Activated T-cell treated with anti-CD3 and anti-CD28 coated beads, Interleukin-2, amount 50 U/mL, for 24 hours (primary cell): ENCODE measurements around the gene ADAMTS7.
"Not testable (repeated sequence)": the region's sequence is repeated elsewhere in the genome, so short reads cannot be mapped to it uniquely, and the experiment has no call there.

ENCODE experiments used
- DNase-seq: peaks from one replicate; pipeline ENCODE4 v3.0.0-alpha.2; 2020
- H3K27ac Mint-ChIP-seq: 2 replicates; pipeline ENCODE4 v1.8.0; 2020; ENCODE audit warnings: mild to moderate bottlenecking, mixed read lengths
- H3K27me3 Mint-ChIP-seq: 2 replicates; pipeline ENCODE4 v1.8.0; 2020; ENCODE audit warnings: mixed read lengths
- H3K36me3 Mint-ChIP-seq: 2 replicates; pipeline ENCODE4 v1.8.0; 2020; ENCODE audit warnings: low read depth, mixed read lengths
- H3K4me1 Mint-ChIP-seq: 2 replicates; pipeline ENCODE4 v1.8.0; 2020; ENCODE audit warnings: low read depth, mixed read lengths
- H3K4me3 Mint-ChIP-seq: 2 replicates; pipeline ENCODE4 v1.8.0; 2020; ENCODE audit warnings: mild to moderate bottlenecking, moderate library complexity, mixed read lengths
- H3K9me3 Mint-ChIP-seq: 2 replicates; pipeline ENCODE4 v1.8.0; 2020; ENCODE audit warnings: mixed read lengths

Gene ADAMTS7

GRCh38 chr15:78778422-78778821 lies 32.8 kb downstream of the ADAMTS7 start:
- no peaks in the 10 kb centered on the region for H3K4me1 Mint-ChIP-seq
- H3K4me3 Mint-ChIP-seq = no peak overlapping the region
- no peaks in the 10 kb centered on the region for H3K9me3 Mint-ChIP-seq
- no peak overlapping the region for H3K27ac Mint-ChIP-seq
- no peaks in the 10 kb centered on the region for H3K36me3 Mint-ChIP-seq
- H3K27me3 Mint-ChIP-seq = no peaks in the 10 kb centered on the region
- DNase-seq = no peak

GRCh38 chr15:78777953-78778345 lies 33.3 kb downstream of the ADAMTS7 start:
- H3K4me1 Mint-ChIP-seq, H3K36me3 Mint-ChIP-seq, H3K27me3 Mint-ChIP-seq, H3K27ac Mint-ChIP-seq, H3K9me3 Mint-ChIP-seq, DNase-seq, H3K4me3 Mint-ChIP-seq: not testable (repeated sequence)

- not testable (repeated sequence) for DNase-seq, H3K36me3 Mint-ChIP-seq, H3K9me3 Mint-ChIP-seq, H3K27me3 Mint-ChIP-seq, H3K27ac Mint-ChIP-seq, H3K4me3 Mint-ChIP-seq, H3K4me1 Mint-ChIP-seq
Observed at GRCh38 chr15:78777290-78777952, 33.8 kb downstream of the ADAMTS7 start.

DNA sequence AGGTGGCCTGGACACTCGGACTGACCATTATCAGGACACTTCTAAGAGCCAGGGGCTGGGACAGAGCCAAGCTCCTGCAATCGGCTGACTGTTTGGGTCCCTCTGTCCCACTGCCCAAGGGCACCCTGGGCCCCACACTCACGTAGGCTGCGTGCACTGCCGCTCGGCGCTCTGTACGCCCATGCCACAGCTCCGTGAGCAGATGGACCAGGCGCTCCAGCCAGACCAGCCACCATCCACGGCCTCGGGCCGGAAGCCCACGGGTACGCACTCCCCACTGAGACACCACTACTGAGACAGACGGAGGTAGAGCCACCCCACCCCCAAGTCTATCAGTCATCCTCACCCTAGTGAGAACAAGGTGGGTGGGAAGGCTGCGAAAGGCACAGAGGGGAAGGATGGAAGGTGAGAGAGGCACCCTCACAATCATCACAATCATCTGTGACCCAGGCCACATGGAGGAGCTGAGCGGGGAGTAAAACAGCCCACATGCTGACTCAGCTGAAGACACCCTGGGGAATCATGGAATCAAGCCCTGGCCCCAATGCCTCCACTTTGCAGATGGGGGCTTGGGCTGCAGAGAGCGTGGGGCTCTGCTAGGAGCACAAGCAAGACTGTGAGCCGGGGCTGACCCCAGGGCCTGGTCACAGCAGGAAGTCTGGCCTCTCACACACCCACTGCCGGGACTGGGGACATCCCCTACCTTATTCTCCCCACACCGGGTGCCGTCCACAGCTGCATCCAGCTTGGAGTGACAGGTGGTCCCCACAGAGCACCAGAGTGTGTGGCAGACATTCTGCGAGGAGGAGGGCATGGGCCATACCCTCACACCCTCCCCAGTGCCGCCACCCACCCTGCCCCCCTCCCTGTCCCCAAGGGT lies 35.0 kb downstream of the ADAMTS7 start:
- not testable (repeated sequence) for H3K4me3 Mint-ChIP-seq, H3K9me3 Mint-ChIP-seq, H3K4me1 Mint-ChIP-seq, H3K36me3 Mint-ChIP-seq, H3K27ac Mint-ChIP-seq, H3K27me3 Mint-ChIP-seq, DNase-seq

DNA sequence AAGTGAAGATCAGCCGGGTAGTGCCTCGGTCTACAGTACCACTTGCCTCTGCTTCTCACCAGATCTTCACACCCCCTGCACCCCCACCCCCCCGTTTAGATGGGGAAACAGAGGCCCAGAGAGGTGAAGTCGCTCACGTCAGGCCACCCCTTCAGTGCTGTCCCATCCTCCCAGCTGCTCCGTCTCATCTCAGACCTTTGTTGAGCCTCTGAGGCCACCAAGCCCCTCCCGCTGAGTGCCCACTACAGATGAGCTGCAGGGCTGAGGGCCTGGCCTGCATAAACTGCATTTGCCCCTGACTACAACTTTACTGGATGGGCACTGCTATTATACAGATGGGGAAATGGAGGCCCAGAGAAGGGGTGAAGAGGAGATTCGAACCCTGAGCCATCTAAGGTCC lies 35.8 kb downstream of the ADAMTS7 start:
- Mint-ChIP-seq H3K27ac (no peak overlapping the region), H3K27me3 (no peaks in the 10 kb centered on the region), H3K36me3 (no peaks in the 10 kb centered on the region), H3K4me3 (no peak overlapping the region), H3K9me3 (no peaks in the 10 kb centered on the region), H3K4me1 (no peaks in the 10 kb centered on the region)
- DNase-seq = no peak

- not testable (repeated sequence) for H3K4me1 Mint-ChIP-seq, H3K4me3 Mint-ChIP-seq, H3K27me3 Mint-ChIP-seq, H3K27ac Mint-ChIP-seq, H3K36me3 Mint-ChIP-seq, H3K9me3 Mint-ChIP-seq, DNase-seq
Observed at GRCh38 chr15:78774451-78774990, 36.7 kb downstream of the ADAMTS7 start.

DNA sequence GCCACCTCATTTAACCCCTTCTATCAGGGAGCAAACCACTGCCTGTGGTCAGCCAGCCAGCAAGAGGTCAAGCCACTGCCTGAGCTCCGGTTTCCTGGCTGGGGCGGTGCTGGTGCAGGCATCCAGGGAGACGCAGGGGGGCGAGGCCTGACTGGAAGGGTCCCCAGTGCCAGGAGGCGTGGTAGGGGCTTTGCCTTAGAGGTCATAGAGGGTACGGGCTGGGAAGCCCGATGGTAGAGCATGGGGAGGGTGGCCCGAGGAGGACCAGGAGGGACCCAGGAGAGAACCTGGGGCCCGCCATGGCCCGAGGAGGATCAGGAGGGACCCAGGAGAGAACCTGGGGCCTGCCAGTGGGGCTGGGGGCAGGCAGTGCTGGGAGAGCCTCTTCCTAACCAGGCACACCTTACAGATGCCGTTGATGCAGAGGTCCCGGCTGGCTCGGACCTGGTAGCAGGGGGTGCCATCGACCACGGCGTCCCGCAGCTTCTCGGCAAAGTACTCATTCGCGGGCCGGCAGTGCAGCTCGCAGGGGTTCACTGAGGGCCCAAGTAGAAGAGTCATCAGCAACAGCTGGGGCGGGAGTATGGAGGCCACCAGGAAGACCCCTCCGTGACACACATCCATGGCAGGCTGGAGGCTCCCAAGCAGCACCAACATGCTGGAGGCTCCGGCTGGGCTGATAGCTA lies 37.4 kb downstream of the ADAMTS7 start:
- not testable (repeated sequence) for H3K4me1 Mint-ChIP-seq, H3K36me3 Mint-ChIP-seq, DNase-seq, H3K27me3 Mint-ChIP-seq, H3K27ac Mint-ChIP-seq, H3K4me3 Mint-ChIP-seq, H3K9me3 Mint-ChIP-seq

DNA sequence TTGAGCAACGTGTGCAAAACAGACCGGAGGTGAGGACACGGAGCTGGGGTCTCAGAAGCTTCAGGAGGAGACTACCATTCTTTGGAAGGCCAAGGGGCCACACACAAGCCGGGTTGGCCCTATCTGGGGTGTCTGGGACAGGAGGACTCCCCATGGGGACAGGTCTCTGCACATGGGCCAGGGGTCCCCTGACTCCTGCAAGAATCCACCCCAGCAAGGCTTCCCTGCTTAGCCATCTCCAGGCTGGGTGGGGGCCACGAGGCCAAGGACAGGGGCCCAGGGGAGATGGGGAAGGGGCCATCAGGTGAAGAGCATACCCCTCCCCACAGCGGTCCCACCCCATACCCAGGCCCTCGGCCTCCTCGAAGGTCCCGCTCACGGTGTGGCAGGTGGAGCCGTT lies 38.5 kb downstream of the ADAMTS7 start:
- H3K9me3 Mint-ChIP-seq = no peaks in the 10 kb centered on the region
- H3K27ac Mint-ChIP-seq = no peak overlapping the region
- no peaks in the 10 kb centered on the region for H3K4me1 Mint-ChIP-seq
- no peaks in the 10 kb centered on the region for H3K27me3 Mint-ChIP-seq
- no peak overlapping the region for H3K4me3 Mint-ChIP-seq
- DNase-seq = no peak
- H3K36me3 Mint-ChIP-seq = no peaks in the 10 kb centered on the region

DNA sequence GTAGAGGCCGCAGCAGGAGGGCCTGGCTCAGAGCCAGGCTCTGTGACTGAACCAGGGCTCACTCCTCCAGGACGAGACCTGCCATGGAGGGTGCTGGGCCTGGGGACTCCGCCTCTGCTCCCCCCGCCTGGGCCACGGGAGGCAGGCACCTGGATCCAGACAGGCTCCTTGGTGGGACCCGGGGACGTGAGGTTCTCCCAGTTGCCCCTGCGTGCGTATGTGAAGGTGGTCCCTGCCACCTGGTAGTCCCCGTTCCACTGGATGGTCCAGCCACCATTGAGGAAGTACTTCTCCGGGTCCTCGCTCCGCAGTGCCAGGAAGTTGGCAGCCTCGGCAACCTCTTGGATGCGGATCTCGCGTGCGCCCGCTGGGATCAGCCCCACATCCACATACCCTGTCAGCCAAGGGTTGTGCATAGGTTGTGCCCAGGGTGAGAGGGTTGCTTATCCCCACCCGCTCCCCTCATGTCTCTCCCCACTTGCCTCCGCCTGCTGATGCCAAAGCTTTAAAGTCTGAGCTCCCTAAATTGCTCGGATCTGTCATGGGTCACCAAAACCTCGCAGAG lies 39.7 kb downstream of the ADAMTS7 start:
- H3K4me1 Mint-ChIP-seq, H3K36me3 Mint-ChIP-seq, H3K27me3 Mint-ChIP-seq, H3K27ac Mint-ChIP-seq, H3K9me3 Mint-ChIP-seq, DNase-seq, H3K4me3 Mint-ChIP-seq: not testable (repeated sequence)

GRCh38 chr15:78771020-78771419 lies 40.2 kb downstream of the ADAMTS7 start:
- not testable (repeated sequence) for DNase-seq, H3K27ac Mint-ChIP-seq, H3K36me3 Mint-ChIP-seq, H3K4me1 Mint-ChIP-seq, H3K27me3 Mint-ChIP-seq, H3K9me3 Mint-ChIP-seq, H3K4me3 Mint-ChIP-seq

GRCh38 chr15:78769473-78770225 lies 41.6 kb downstream of the ADAMTS7 start:
- not testable (repeated sequence) for H3K4me3 Mint-ChIP-seq, H3K27ac Mint-ChIP-seq, H3K4me1 Mint-ChIP-seq, H3K36me3 Mint-ChIP-seq, H3K27me3 Mint-ChIP-seq, DNase-seq, H3K9me3 Mint-ChIP-seq

- DNase-seq = no peak
- H3K27ac Mint-ChIP-seq = no peak overlapping the region
- no peaks in the 10 kb centered on the region for H3K27me3 Mint-ChIP-seq
- no peak overlapping the region for H3K4me3 Mint-ChIP-seq
- H3K4me1 Mint-ChIP-seq = no peaks in the 10 kb centered on the region
- H3K9me3 Mint-ChIP-seq = no peaks in the 10 kb centered on the region
- no peaks in the 10 kb centered on the region for H3K36me3 Mint-ChIP-seq
Observed at GRCh38 chr15:78768531-78769408, 42.5 kb downstream of the ADAMTS7 start.

GRCh38 chr15:78768096-78768495 lies 43.2 kb downstream of the ADAMTS7 start:
- no peak for DNase-seq
- Mint-ChIP-seq H3K27ac (no peak overlapping the region), H3K9me3 (no peaks in the 10 kb centered on the region), H3K27me3 (no peaks in the 10 kb centered on the region), H3K36me3 (no peaks in the 10 kb centered on the region), H3K4me1 (peaks cover 3% of the 10 kb centered on the region), H3K4me3 (no peak overlapping the region)
